ENCODE data around the gene GLI2. TPM values are rescaled to one million over a fixed set of nuclear protein-coding genes. Genes with fewer than 3 reads are reported as not detected.

The GLI2 gene
- total and polyA plus RNA-seq, 8 donors, result 0.45 to 2.8 (median 0.68) TPM; not detected in 1

DNA sequence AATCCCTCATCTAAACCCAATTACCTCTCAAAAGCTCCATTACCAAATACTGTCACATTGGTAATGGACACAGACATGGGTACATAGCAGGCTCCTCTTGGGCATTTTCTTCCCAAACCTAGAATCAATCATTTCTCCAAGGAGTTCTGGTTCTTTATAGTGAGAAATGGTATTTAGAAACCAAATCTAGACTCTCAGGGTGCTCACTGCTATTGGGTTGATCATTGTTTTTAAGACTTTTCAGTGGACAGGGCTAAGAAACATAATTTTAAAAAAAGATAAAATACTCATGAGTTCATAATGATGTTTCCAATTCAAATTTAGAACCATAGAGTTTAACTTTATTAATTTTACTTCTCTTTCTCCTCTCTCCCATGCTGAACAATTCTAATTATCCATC is 9.4 kb upstream of the GLI2 start:
- Histone ChIP-seq H3K27me3 (no peaks in the 10 kb centered on the region), H3K36me3 (no peaks in the 10 kb centered on the region), H3K27ac (no peak overlapping the region), H3K4me1 (peaks cover 0 to 6% (median 0%) of the 10 kb centered on the region in 4 donors), H3K9me3 (peaks cover 0 to 7% (median 3%) of the 10 kb centered on the region in 4 donors), H3K4me3 (no peak overlapping the region)
- TF ChIP-seq EP300 (IDR thresholded peaks at IDR 0.05) (no peak), POLR2A (IDR thresholded peaks at IDR 0.05) (no peak), POLR2AphosphoS5 (IDR thresholded peaks at IDR 0.05) (no peak)
- TF ChIP-seq, protein P1, sequence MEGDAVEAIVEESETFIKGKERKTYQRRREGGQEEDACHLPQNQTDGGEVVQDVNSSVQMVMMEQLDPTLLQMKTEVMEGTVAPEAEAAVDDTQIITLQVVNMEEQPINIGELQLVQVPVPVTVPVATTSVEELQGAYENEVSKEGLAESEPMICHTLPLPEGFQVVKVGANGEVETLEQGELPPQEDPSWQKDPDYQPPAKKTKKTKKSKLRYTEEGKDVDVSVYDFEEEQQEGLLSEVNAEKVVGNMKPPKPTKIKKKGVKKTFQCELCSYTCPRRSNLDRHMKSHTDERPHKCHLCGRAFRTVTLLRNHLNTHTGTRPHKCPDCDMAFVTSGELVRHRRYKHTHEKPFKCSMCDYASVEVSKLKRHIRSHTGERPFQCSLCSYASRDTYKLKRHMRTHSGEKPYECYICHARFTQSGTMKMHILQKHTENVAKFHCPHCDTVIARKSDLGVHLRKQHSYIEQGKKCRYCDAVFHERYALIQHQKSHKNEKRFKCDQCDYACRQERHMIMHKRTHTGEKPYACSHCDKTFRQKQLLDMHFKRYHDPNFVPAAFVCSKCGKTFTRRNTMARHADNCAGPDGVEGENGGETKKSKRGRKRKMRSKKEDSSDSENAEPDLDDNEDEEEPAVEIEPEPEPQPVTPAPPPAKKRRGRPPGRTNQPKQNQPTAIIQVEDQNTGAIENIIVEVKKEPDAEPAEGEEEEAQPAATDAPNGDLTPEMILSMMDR (IDR thresholded peaks at IDR 0.05), result no peak
- intact Hi-C loops (cut with DNase I; ENCODE audit: low total_unique reads), result no loop called here
- DNase-seq, result no peak

DNA sequence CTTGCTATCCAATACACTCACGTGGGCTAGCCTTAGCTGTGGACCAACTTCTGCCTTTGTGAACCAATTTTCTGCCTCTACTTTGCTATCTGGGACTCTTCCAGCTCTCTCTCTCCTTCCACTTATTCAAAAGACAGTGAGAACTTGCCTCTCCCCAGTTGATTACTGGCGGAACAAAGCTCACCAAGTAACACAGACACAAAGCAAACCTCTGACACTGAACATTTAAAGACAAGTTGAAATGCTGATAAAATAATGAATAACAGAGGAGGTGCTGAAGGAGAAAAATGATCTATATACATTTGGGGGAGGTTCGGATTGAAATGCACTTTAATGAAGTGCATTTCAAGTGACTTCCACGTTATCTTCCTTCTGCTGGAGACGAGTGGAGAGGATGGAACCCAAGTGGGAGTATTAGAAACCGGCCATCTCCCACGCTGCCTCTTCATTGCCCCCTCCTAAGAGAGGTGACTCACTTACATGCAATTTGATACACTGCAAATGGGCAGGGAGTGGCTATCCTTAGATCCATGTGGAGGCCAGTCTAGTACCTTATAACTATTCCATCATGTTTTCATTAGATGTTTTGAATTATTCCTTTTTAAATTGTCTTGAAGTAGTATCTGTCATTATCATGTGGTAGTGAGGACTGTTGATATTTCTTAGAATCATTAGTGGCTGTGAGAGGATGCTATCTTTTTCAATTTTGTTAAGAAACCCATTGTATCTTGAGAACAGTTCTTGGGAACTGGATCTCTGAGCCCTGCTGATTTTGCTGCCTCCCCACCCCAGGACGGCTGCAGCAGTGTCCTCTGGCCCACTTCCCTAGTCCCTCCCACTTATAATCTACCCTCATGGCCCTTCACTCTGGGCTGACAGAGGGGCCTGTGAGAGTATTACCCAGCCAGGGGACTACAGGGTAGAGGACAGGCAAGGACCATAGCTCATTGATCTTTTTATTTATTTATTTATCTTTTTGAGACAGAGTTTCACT is 6.0 kb upstream of the GLI2 start:
- peaks cover 0 to 7% (median 3%) of the 10 kb centered on the region in 4 donors for H3K9me3 ChIP-seq
- H3K27me3 ChIP-seq, result peaks cover 0 to 17% (median under 1%) of the 10 kb centered on the region in 3 donors
- DNase-seq, result peak in 1 of 2 donors; percentile 62
- WGBS, 5 donors, result 47 to 53% (median 51%) methylated on average over 8 of the region's 8 CpGs
- intact Hi-C loops (cut with DNase I; ENCODE audit: low total_unique reads), result no loop called here
- peaks cover 0 to 6% (median 4%) of the 10 kb centered on the region in 4 donors for H3K4me1 ChIP-seq
- no peak overlapping the region for H3K27ac ChIP-seq
- H3K36me3 ChIP-seq, result no peaks in the 10 kb centered on the region
- TF ChIP-seq, protein P1 (IDR thresholded peaks at IDR 0.05), result no peak
- TF ChIP-seq POLR2AphosphoS5 (IDR thresholded peaks at IDR 0.05) (no peak), POLR2A (IDR thresholded peaks at IDR 0.05) (no peak), EP300 (IDR thresholded peaks at IDR 0.05) (no peak)
- no peak overlapping the region for H3K4me3 ChIP-seq

DNA sequence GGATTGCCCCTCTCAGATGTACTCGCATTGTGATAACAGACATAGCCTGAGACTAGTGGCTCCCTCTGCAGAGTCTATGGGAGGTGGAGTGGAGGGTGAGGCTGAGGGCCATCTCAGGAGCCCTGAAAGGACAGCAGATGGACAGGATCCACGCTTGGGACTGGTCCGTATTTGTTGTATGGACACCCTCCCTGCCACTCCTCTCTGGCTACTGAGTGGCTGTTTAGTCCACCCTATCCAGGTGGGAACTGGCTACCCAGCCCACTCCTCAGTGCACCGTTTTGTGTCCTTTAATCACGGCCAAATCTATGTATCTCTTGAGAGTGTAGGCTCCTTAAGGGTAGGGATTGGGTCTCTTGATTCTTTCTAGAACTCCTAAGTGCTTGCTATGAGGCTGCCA is 4.5 kb upstream of the GLI2 start:
- TF ChIP-seq POLR2A (IDR thresholded peaks at IDR 0.05) (no peak), EP300 (IDR thresholded peaks at IDR 0.05) (no peak), POLR2AphosphoS5 (IDR thresholded peaks at IDR 0.05) (no peak)
- TF ChIP-seq, protein P1 (IDR thresholded peaks at IDR 0.05), result no peak
- no peak for DNase-seq
- 85 to 94% (median 91%) methylated on average over 4 to 5 of the region's 5 CpGs for WGBS, 5 donors
- Histone ChIP-seq H3K36me3 (no peaks in the 10 kb centered on the region), H3K27me3 (peaks cover 0 to 32% (median 13%) of the 10 kb centered on the region in 3 donors), H3K27ac (no peak overlapping the region), H3K4me1 (peaks cover 13 to 21% (median 15%) of the 10 kb centered on the region in 4 donors), H3K4me3 (no peak overlapping the region), H3K9me3 (peaks cover 0 to 2% (median under 1%) of the 10 kb centered on the region in 4 donors)
- intact Hi-C loops (cut with DNase I; ENCODE audit: low total_unique reads), result no loop called here

DNA sequence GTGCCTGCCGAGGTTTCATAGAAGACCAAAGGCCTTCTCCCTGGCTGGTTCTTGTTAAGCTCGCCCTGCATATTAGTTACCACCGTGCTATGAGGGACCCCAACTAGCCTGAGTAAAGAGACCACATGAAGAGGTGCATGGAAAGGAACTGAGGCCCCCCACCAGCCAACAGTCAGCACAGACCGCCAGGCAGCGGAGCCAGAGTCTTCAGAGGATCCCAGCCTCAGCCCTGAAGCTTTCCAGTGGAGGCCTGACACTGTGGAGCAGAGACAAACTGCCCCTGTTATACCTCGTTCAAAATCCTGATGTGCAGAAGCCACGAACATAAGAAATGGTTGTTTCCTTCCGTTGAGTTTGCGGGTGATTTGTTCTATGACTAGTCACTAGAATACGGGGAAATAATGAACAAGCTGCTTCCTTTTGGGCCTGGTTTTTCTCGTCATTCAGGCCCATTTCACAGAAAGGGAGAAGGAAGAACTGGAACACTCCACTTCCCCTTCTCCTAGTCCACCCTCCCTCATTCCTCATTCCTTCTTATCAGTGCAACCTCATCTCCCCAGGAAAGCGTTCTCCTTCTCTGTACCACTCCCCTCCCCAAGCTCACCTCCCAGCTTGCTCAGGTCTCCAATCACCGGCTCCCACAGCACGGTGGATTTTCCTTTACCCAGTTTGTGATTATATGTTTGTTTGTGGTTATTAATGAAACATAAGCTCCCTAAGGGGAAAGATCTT is 3.0 kb upstream of the GLI2 start:
- peaks cover 28 to 36% (median 30%) of the 10 kb centered on the region in 4 donors for H3K4me1 ChIP-seq
- WGBS, 5 donors, result 70 to 78% (median 73%) methylated on average over 14 of the region's 14 CpGs
- DNase-seq, result no peak
- TF ChIP-seq EP300 (IDR thresholded peaks at IDR 0.05), result no peak
- TF ChIP-seq, protein P1 (IDR thresholded peaks at IDR 0.05), result no peak
- no peak for TF ChIP-seq POLR2AphosphoS5 (IDR thresholded peaks at IDR 0.05)
- no peak for TF ChIP-seq POLR2A (IDR thresholded peaks at IDR 0.05)
- H3K27ac ChIP-seq, result peak overlapping the region in 3 of 5 donors; percentile 41 to 85 (median 52)
- no peak overlapping the region for H3K4me3 ChIP-seq
- intact Hi-C loops (cut with DNase I; ENCODE audit: low total_unique reads), result no loop called here
- no peaks in the 10 kb centered on the region for H3K9me3 ChIP-seq
- peaks cover 0 to 47% (median 28%) of the 10 kb centered on the region in 3 donors for H3K27me3 ChIP-seq
- H3K36me3 ChIP-seq, result no peaks in the 10 kb centered on the region
